ENCODE data around the gene CTSC.
A peak's percentile ranks its signal among the peaks of the same experiment; 100 is the strongest.

The CTSC gene

GRCh38 chr11:88341522-88342251, 4.2 kb upstream of the CTSC start:
- peaks cover 42 to 71% of the 10 kb centered on the region in 2 donors for H3K4me1 Mint-ChIP-seq (ENCODE audit: low read depth in 2 of 2)
- H3K9me3 Mint-ChIP-seq: no peaks in the 10 kb centered on the region
- peaks cover 14% of the 10 kb centered on the region for H3K36me3 Mint-ChIP-seq (ENCODE audit: insufficient read depth)
- DNase-seq: no peak
- H3K4me3 Mint-ChIP-seq: no peak overlapping the region
- ATAC-seq (replicated peaks): no peak
- H3K27me3 Mint-ChIP-seq: no peaks in the 10 kb centered on the region
- no peak overlapping the region for H3K27ac Mint-ChIP-seq

- DNase-seq (no peak), ATAC-seq (replicated peaks) (no peak)
- no peaks in the 10 kb centered on the region for H3K9me3 Mint-ChIP-seq
- peak overlapping the region; percentile 33 to 41 for H3K27ac Mint-ChIP-seq
- peaks cover 24% of the 10 kb centered on the region for H3K36me3 Mint-ChIP-seq (ENCODE audit: insufficient read depth)
- H3K27me3 Mint-ChIP-seq: no peaks in the 10 kb centered on the region
- H3K4me1 Mint-ChIP-seq (ENCODE audit: low read depth in 2 of 2): peaks cover 41 to 64% of the 10 kb centered on the region in 2 donors
- H3K4me3 Mint-ChIP-seq: no peak overlapping the region
Measured at GRCh38 chr11:88340366-88340935, 2.9 kb upstream of the CTSC start.

GRCh38 chr11:88337987-88338668, 592 bp upstream of the CTSC start:
- Mint-ChIP-seq H3K27ac (peak overlapping the region; percentile 95 to 99), H3K4me1 (ENCODE audit: low read depth in 2 of 2) (peaks cover 44 to 65% of the 10 kb centered on the region in 2 donors)

GRCh38 chr11:88335284-88335683, 2.3 kb downstream of the CTSC start:
- Mint-ChIP-seq H3K27ac (peak overlapping the region; percentile 94 to 95), H3K36me3 (ENCODE audit: insufficient read depth) (peaks cover 71% of the 10 kb centered on the region), H3K4me3 (peak overlapping the region; percentile 98 to 99), H3K9me3 (no peaks in the 10 kb centered on the region), H3K27me3 (no peaks in the 10 kb centered on the region), H3K4me1 (ENCODE audit: low read depth in 2 of 2) (peaks cover 51 to 68% of the 10 kb centered on the region in 2 donors)
- DNase-seq (no peak), ATAC-seq (replicated peaks) (no peak)

More at GRCh38 chr11:88337987-88338668, 592 bp upstream of the CTSC start:
- Mint-ChIP-seq H3K4me3 (peak overlapping the region; percentile 98 to 99), H3K36me3 (ENCODE audit: insufficient read depth) (peaks cover 44% of the 10 kb centered on the region), H3K9me3 (no peaks in the 10 kb centered on the region), H3K27me3 (no peaks in the 10 kb centered on the region)
- ATAC-seq (replicated peaks): peak; percentile 66
- peak; percentile 44 to 49 (median 48) for DNase-seq

GRCh38 chr11:88333862-88334261, 3.7 kb downstream of the CTSC start:
- DNase-seq (no peak), ATAC-seq (replicated peaks) (no peak)
- H3K36me3 Mint-ChIP-seq (ENCODE audit: insufficient read depth): peaks cover 85% of the 10 kb centered on the region
- H3K27ac Mint-ChIP-seq: peak overlapping the region in 1 of 2 donors; percentile 41
- H3K4me3 Mint-ChIP-seq: peak overlapping the region; percentile 49 to 99
- peaks cover 52 to 69% of the 10 kb centered on the region in 2 donors for H3K4me1 Mint-ChIP-seq (ENCODE audit: low read depth in 2 of 2)
- H3K9me3 Mint-ChIP-seq: no peaks in the 10 kb centered on the region
- H3K27me3 Mint-ChIP-seq: no peaks in the 10 kb centered on the region

- H3K27ac Mint-ChIP-seq: no peak overlapping the region
- DNase-seq: no peak
Measured at GRCh38 chr11:88332851-88333250, 4.7 kb downstream of the CTSC start.

GRCh38 chr11:88330826-88331428, 6.6 kb downstream of the CTSC start:
- Mint-ChIP-seq H3K4me3 (peak overlapping the region; percentile 15 to 48), H3K4me1 (ENCODE audit: low read depth in 2 of 2) (peaks cover 54 to 78% of the 10 kb centered on the region in 2 donors), H3K27me3 (no peaks in the 10 kb centered on the region), H3K9me3 (no peaks in the 10 kb centered on the region), H3K27ac (peak overlapping the region; percentile 72 to 93), H3K36me3 (ENCODE audit: insufficient read depth) (peaks cover 85% of the 10 kb centered on the region)
- DNase-seq: no peak
- ATAC-seq (replicated peaks): no peak

More at GRCh38 chr11:88332851-88333250, 4.7 kb downstream of the CTSC start:
- no peaks in the 10 kb centered on the region for H3K9me3 Mint-ChIP-seq
- no peaks in the 10 kb centered on the region for H3K27me3 Mint-ChIP-seq
- peaks cover 88% of the 10 kb centered on the region for H3K36me3 Mint-ChIP-seq (ENCODE audit: insufficient read depth)
- H3K4me1 Mint-ChIP-seq (ENCODE audit: low read depth in 2 of 2): peaks cover 50 to 70% of the 10 kb centered on the region in 2 donors
- ATAC-seq (replicated peaks): no peak
- H3K4me3 Mint-ChIP-seq: peak overlapping the region in 1 of 2 donors; percentile 99

- peaks cover 55 to 83% of the 10 kb centered on the region in 2 donors for H3K4me1 Mint-ChIP-seq (ENCODE audit: low read depth in 2 of 2)
- no peaks in the 10 kb centered on the region for H3K9me3 Mint-ChIP-seq
- ATAC-seq (replicated peaks) (no peak), DNase-seq (no peak)
- peak overlapping the region; percentile 52 to 93 for H3K27ac Mint-ChIP-seq
- peaks cover 82% of the 10 kb centered on the region for H3K36me3 Mint-ChIP-seq (ENCODE audit: insufficient read depth)
- no peaks in the 10 kb centered on the region for H3K27me3 Mint-ChIP-seq
- H3K4me3 Mint-ChIP-seq: peak overlapping the region in 1 of 2 donors; percentile 63
Measured at GRCh38 chr11:88329563-88330250, 7.8 kb downstream of the CTSC start.

GRCh38 chr11:88327462-88328143, 9.9 kb downstream of the CTSC start:
- no peak for DNase-seq
- H3K27me3 Mint-ChIP-seq: no peaks in the 10 kb centered on the region
- peak overlapping the region; percentile 40 to 56 for H3K4me3 Mint-ChIP-seq

GRCh38 chr11:88327061-88327460, 10.5 kb downstream of the CTSC start:
- Mint-ChIP-seq H3K27me3 (no peaks in the 10 kb centered on the region), H3K4me1 (ENCODE audit: low read depth in 2 of 2) (peaks cover 73 to 92% of the 10 kb centered on the region in 2 donors), H3K36me3 (ENCODE audit: insufficient read depth) (peaks cover 82% of the 10 kb centered on the region), H3K4me3 (peak overlapping the region; percentile 40 to 56), H3K9me3 (no peaks in the 10 kb centered on the region), H3K27ac (peak overlapping the region; percentile 44 to 93)
- no peak for DNase-seq
- no peak for ATAC-seq (replicated peaks)

More at GRCh38 chr11:88327462-88328143, 9.9 kb downstream of the CTSC start:
- H3K4me1 Mint-ChIP-seq (ENCODE audit: low read depth in 2 of 2): peaks cover 68 to 91% of the 10 kb centered on the region in 2 donors
- ATAC-seq (replicated peaks): no peak
- H3K36me3 Mint-ChIP-seq (ENCODE audit: insufficient read depth): peaks cover 81% of the 10 kb centered on the region
- peak overlapping the region; percentile 44 to 93 for H3K27ac Mint-ChIP-seq
- no peaks in the 10 kb centered on the region for H3K9me3 Mint-ChIP-seq

GRCh38 chr11:88326099-88326498, 11.4 kb downstream of the CTSC start:
- ATAC-seq (replicated peaks): no peak
- Mint-ChIP-seq H3K4me3 (peak overlapping the region; percentile 5 to 53), H3K27ac (peak overlapping the region; percentile 26 to 93), H3K9me3 (no peaks in the 10 kb centered on the region), H3K4me1 (ENCODE audit: low read depth in 2 of 2) (peaks cover 71 to 95% of the 10 kb centered on the region in 2 donors), H3K36me3 (ENCODE audit: insufficient read depth) (peaks cover 74% of the 10 kb centered on the region), H3K27me3 (no peaks in the 10 kb centered on the region)
- DNase-seq: no peak

- no peaks in the 10 kb centered on the region for H3K9me3 Mint-ChIP-seq
- no peaks in the 10 kb centered on the region for H3K27me3 Mint-ChIP-seq
- peaks cover 60% of the 10 kb centered on the region for H3K36me3 Mint-ChIP-seq (ENCODE audit: insufficient read depth)
- H3K4me1 Mint-ChIP-seq (ENCODE audit: low read depth in 2 of 2): peaks cover 65 to 92% of the 10 kb centered on the region in 2 donors
- peak overlapping the region; percentile 46 to 53 for H3K4me3 Mint-ChIP-seq
- DNase-seq: no peak
- ATAC-seq (replicated peaks): peak; percentile 59
- peak overlapping the region; percentile 21 to 93 for H3K27ac Mint-ChIP-seq
Measured at GRCh38 chr11:88324562-88325345, 12.8 kb downstream of the CTSC start.

Data from effector memory CD8-positive, alpha-beta T cell (primary cell).